GM12864 (cell line): ENCODE data around the gene PTPRD.

ENCODE experiments used
- DNase-seq: peaks from one replicate; pipeline ENCODE4 v3.0.0-alpha.2; 2011; ENCODE audit warnings: low read depth
- H3K4me3 ChIP-seq: 2 replicates; pipeline ENCODE4 v1.5.1; 2011; ENCODE audit warnings: mild to moderate bottlenecking, low read depth, low read length, control low read depth
- CTCF ChIP-seq: IDR thresholded peaks from 2 replicates; pipeline ENCODE4 v1.5.1; 2011; ENCODE audit warnings: low read depth, mild to moderate bottlenecking, moderate library complexity, low read length, control low read depth, inconsistent platforms; ENCODE audit errors: missing control alignments

The PTPRD gene

DNA sequence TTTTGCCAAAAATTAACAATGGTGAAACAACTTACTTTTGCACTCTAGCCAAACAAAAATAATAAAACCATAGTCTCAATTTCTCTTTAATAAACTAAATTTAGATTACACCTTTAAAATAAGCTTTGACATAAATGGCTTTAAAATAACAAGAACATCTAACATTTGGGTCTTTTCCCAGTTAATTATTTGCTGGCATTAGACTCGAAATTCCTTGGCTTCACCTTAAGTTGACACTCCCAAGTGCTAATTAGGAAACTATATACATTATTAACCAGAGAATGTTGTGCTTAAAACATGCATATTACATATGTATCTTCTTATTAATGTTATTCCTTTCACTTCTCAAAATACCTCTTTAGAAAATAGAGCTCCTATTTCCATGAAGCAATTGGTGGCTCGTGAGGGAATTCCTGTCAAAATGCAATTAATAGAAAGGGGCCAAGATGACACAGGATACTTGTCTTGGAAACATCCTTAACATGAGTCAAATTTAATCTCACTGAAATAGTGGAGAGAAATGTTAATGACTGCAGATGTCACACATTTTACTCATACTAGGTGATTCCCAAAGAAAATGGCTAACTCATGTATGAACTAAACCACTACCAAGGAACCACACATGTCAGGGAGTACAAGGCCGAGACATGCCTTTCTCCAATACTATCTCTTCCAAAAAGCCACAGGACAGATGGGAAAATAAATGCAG, 1880.3 kb downstream of the PTPRD start:
- no peak for DNase-seq
- no peak overlapping the region for H3K4me3 ChIP-seq
- TF ChIP-seq CTCF: no peak

DNA sequence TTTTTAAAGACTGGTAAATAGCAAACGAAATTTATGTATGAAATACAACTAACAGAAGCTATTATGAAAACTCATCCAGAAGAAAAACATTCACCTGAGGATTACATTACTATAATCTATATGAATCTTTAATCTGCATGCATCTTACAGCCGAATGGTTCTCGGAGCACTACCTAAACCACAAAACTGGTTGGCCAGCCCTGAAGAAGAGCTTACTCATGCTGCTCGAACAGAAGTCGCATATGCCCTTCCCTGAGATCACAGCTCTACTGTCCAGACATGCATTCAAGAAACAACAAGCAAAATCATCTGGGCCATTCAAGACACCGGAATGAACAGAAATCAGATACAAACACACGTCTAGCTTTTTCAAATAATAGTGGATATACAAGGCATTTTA, 1882.2 kb downstream of the PTPRD start:
- H3K4me3 ChIP-seq: no peak overlapping the region
- no peak for DNase-seq
- no peak for TF ChIP-seq CTCF

DNA sequence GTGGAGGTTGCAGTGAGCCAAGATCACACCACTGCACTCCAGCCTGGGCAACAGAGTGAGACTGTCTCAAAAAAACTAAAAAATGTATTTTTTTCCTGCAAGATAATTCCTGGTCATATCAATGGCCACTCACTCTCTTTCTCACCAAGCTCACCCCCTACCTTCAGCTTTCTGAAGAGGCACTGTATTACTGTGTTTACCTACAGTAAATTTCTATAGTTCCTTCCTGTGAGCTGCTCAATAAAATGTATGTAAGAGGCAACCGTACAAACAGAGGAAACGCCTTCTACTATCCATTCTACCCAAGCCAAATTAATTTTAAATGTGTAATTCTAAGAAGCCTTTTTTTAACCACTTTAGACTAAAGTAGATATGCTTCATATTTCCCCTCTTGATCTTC, 1883.9 kb downstream of the PTPRD start:
- no peak for TF ChIP-seq CTCF
- DNase-seq: no peak
- no peak overlapping the region for H3K4me3 ChIP-seq

DNA sequence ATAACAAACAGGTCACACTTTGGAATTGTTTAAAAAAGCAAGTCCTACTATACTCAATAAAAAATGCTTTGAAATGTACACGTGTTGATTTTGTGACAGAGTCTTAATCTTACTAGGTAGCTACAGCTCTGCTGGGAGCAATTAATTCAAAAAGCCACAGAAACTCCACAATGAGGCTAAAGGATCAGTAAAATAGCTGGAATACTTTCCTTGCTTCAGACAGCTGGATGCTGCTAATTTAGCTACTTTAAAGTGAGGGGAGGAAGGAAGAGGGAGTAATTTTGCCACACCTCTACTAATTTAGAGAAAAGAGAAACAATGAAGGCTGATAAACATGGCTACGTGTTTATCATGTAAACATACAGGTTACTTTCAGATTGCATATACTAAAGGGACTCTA, 1885.6 kb downstream of the PTPRD start:
- DNase-seq: no peak

GRCh38 chr9:8726692-8727091, 1886.1 kb downstream of the PTPRD start:
- TF ChIP-seq CTCF: no peak
- H3K4me3 ChIP-seq: no peak overlapping the region
- DNase-seq: no peak

More for the DNA sequence above, 1885.6 kb downstream of the PTPRD start:
- no peak for TF ChIP-seq CTCF
- no peak overlapping the region for H3K4me3 ChIP-seq

DNA sequence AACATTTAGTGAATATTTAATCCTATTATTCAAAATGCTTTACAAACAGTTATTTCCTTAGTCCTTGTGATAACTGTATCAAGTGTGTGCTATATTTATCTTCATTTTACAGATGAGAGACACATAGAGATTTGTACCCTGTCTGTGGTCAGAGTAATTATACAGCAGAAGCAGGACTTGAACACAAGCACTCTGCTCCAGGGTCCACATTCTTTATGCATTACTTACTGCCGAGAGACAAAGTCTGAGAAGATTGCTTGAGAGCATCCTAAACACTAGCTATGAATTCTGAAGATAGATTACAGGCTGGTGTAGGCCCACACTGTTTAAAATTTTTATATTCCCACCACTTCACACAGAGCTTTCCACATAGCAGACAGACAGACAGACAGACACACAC, 1887.2 kb downstream of the PTPRD start:
- no peak for TF ChIP-seq CTCF
- no peak overlapping the region for H3K4me3 ChIP-seq
- DNase-seq: no peak
